Measurements from ENCODE around the gene MPZL2. TPM values are rescaled to one million over a fixed set of nuclear protein-coding genes. Genes with fewer than 3 reads are reported as not detected.

The MPZL2 gene
- total RNA-seq, 1 experiment from 2014 or later = 1.8 TPM

DNA sequence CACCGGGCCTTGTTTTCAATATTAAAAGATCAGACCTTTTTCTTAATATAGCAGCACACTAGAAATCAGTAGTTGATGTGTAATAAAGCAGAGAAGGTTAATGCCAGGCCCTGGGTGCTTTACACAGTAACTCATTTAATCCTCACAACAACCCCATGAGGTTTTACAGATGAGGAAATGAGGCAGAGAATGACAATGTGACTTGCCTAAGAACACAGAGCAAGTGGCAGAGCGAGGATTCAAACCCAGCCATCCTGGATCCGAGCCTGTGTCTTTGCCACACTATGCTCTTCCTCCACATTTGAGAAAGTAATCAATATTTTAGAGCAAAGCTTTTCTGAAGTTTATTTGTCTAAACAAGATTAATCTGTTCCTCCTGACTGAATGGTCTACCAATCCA lies 46.5 kb downstream of the MPZL2 start:
- TF ChIP-seq TCF7L2 (IDR thresholded peaks at IDR 0.05; ENCODE audit: low read depth, low read length) (no peak), POLR2AphosphoS5 (IDR thresholded peaks at IDR 0.05; ENCODE audit: low read depth, low read length) (no peak), SIN3A (IDR thresholded peaks at IDR 0.05; ENCODE audit: borderline replicate concordance, insufficient read depth, low read depth, low read length) (no peak)
- TF ChIP-seq, protein P1, sequence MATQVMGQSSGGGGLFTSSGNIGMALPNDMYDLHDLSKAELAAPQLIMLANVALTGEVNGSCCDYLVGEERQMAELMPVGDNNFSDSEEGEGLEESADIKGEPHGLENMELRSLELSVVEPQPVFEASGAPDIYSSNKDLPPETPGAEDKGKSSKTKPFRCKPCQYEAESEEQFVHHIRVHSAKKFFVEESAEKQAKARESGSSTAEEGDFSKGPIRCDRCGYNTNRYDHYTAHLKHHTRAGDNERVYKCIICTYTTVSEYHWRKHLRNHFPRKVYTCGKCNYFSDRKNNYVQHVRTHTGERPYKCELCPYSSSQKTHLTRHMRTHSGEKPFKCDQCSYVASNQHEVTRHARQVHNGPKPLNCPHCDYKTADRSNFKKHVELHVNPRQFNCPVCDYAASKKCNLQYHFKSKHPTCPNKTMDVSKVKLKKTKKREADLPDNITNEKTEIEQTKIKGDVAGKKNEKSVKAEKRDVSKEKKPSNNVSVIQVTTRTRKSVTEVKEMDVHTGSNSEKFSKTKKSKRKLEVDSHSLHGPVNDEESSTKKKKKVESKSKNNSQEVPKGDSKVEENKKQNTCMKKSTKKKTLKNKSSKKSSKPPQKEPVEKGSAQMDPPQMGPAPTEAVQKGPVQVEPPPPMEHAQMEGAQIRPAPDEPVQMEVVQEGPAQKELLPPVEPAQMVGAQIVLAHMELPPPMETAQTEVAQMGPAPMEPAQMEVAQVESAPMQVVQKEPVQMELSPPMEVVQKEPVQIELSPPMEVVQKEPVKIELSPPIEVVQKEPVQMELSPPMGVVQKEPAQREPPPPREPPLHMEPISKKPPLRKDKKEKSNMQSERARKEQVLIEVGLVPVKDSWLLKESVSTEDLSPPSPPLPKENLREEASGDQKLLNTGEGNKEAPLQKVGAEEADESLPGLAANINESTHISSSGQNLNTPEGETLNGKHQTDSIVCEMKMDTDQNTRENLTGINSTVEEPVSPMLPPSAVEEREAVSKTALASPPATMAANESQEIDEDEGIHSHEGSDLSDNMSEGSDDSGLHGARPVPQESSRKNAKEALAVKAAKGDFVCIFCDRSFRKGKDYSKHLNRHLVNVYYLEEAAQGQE (IDR thresholded peaks at IDR 0.05; ENCODE audit: insufficient read depth in 1 of 2, low read depth in 2 of 2, low read length in 1 of 2) = no peak
- TF ChIP-seq, protein P2, sequence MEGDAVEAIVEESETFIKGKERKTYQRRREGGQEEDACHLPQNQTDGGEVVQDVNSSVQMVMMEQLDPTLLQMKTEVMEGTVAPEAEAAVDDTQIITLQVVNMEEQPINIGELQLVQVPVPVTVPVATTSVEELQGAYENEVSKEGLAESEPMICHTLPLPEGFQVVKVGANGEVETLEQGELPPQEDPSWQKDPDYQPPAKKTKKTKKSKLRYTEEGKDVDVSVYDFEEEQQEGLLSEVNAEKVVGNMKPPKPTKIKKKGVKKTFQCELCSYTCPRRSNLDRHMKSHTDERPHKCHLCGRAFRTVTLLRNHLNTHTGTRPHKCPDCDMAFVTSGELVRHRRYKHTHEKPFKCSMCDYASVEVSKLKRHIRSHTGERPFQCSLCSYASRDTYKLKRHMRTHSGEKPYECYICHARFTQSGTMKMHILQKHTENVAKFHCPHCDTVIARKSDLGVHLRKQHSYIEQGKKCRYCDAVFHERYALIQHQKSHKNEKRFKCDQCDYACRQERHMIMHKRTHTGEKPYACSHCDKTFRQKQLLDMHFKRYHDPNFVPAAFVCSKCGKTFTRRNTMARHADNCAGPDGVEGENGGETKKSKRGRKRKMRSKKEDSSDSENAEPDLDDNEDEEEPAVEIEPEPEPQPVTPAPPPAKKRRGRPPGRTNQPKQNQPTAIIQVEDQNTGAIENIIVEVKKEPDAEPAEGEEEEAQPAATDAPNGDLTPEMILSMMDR (IDR thresholded peaks at IDR 0.05) = no peak
- CTCF ChIA-PET = no interaction called here
- in situ Hi-C loops (cut with HindIII; ENCODE audit: low pct_unique_long_range_greater_than_20kb, low sequenced_read_pairs) = no loop called here

DNA sequence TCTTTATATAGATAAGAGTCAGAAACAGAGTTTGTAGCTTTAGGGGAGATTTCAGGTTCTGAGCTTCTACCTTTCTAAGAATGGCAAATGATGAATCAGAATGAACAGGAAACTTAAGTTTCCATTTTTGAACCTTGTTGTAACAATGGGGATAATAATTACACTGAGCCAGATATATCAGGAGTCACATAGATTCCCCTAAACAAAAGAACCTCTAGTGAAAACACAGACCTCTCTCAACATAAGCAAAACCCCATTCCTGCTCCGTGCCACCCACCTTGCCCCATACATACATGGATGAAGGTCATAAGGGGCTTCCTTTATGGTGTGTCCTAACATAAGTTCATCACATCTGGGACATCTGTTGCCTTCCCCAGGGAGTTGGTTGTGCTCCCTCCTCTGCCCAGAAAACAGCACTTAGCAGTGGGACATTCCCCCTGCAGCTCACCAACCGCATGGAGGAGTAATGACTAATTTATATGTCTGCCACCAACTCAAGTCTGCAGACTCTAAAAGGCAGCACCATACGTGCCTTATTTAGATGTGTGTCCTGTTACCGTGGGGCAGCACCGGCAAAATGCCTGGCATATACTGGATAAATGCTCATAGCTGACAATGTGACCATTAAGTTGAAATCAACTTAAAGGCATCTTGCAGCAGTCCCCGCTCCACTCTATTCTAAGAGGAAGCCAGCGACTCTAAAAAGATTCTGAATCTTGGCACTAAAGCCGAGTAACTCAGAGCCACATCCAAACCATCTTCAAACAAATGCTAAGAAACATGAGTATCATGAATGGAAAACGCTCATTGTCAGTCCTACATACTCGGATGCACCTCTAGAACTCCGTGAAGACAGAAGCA lies 47.2 kb downstream of the MPZL2 start:
- no peak for TF ChIP-seq TCF7L2 (IDR thresholded peaks at IDR 0.05; ENCODE audit: low read depth, low read length)
- TF ChIP-seq, protein P2 (IDR thresholded peaks at IDR 0.05) = no peak
- TF ChIP-seq, protein P1 (IDR thresholded peaks at IDR 0.05; ENCODE audit: insufficient read depth in 1 of 2, low read depth in 2 of 2, low read length in 1 of 2) = no peak
- no peak for TF ChIP-seq SIN3A (IDR thresholded peaks at IDR 0.05; ENCODE audit: borderline replicate concordance, insufficient read depth, low read depth, low read length)
- no peak for TF ChIP-seq POLR2AphosphoS5 (IDR thresholded peaks at IDR 0.05; ENCODE audit: low read depth, low read length)
- intact Hi-C loops (cut with micrococcal nuclease; ENCODE audit: unreplicated experiment) = no loop called here
- in situ Hi-C loops (cut with HindIII; ENCODE audit: low pct_unique_long_range_greater_than_20kb, low sequenced_read_pairs) = no loop called here
- ChIA-PET POLR2A (no interaction called here), CTCF (interaction anchor here (0.6 kb wide), 1 partner anchor 38 kb away, joined by 12 read pairs; no protein-coding TSS in a partner anchor)
- no peak for DNase-seq (ENCODE audit: low read depth, low spot score)
- ATAC-seq = no peak
- H3K4me1 ChIP-seq (ENCODE audit: control insufficient read depth, insufficient read depth, low read length) = no peaks in the 10 kb centered on the region
- BruUV-seq (replicated peaks) = no TSS peak
- H3K27ac ChIP-seq (ENCODE audit: low read length) = no peak overlapping the region
- no peaks in the 10 kb centered on the region for H3K36me3 ChIP-seq (ENCODE audit: control insufficient read depth, insufficient read depth, low read length)
- peaks cover 33% of the 10 kb centered on the region for H3K27me3 ChIP-seq (ENCODE audit: control insufficient read depth, insufficient read depth, low read length)
- no peaks in the 10 kb centered on the region for H3K9me3 ChIP-seq (ENCODE audit: control insufficient read depth, insufficient read depth, low read depth, low read length)
- no peak overlapping the region for H3K4me3 ChIP-seq (ENCODE audit: low read depth in 2 of 2, low read length in 2 of 2)

More for the DNA sequence above, 46.5 kb downstream of the MPZL2 start:
- BruUV-seq (replicated peaks) = no TSS peak
- POLR2A ChIA-PET = no interaction called here
- Histone ChIP-seq H3K27ac (ENCODE audit: low read length) (no peak overlapping the region), H3K4me3 (ENCODE audit: low read depth in 2 of 2, low read length in 2 of 2) (no peak overlapping the region), H3K4me1 (ENCODE audit: control insufficient read depth, insufficient read depth, low read length) (no peaks in the 10 kb centered on the region), H3K36me3 (ENCODE audit: control insufficient read depth, insufficient read depth, low read length) (no peaks in the 10 kb centered on the region), H3K27me3 (ENCODE audit: control insufficient read depth, insufficient read depth, low read length) (peaks cover 33% of the 10 kb centered on the region), H3K9me3 (ENCODE audit: control insufficient read depth, insufficient read depth, low read depth, low read length) (no peaks in the 10 kb centered on the region)
- ATAC-seq (no peak), DNase-seq (ENCODE audit: low read depth, low spot score) (no peak)
- intact Hi-C loops (cut with micrococcal nuclease; ENCODE audit: unreplicated experiment) = no loop called here

All from Panc1 (cell line).